ENCODE data around the gene ADGRV1. TPM values are rescaled to one million over a fixed set of nuclear protein-coding genes. Genes with fewer than 3 reads are reported as not detected.

Gene ADGRV1
- total RNA-seq, 4 donors from 2014 or later: 0.08 to 0.87 (median 0.41) TPM

DNA sequence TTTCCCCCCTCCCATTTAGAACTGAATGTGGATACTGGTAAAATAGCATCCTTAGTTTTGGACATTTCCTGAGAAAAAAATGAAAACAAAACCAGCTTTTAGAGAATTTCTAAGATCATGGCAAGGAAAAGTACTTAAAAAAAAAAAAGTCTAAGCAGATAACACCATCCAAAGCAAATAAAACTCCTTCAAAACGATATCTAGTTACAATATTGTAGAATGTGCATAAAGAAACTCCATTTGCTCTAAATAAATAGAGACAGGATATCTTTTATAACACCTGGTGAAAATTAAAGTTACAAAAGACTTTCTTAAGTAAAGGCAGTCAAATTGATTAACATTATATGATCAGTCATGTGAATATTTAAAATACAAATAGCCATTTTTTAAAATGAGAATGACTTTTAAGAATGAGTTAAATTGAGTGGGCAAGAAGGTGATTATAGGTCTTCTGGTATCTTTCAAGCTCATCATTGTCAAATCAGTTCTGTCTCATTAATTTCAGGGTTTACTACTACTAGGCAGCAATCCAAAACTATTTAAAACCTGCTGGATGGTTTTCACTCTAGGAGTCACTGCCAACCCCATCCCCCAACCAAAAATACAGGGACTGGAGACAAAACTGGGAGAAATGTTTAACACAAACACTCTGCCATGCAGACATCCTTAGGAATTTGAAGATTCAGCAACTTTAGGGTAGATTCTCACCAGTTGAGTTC lies 382.6 kb downstream of the ADGRV1 start:
- peaks cover 6 to 30% (median 11%) of the 10 kb centered on the region in 3 donors for H3K4me1 ChIP-seq
- no peak for TF ChIP-seq POLR2AphosphoS5 (IDR thresholded peaks at IDR 0.05)
- TF ChIP-seq EP300 (IDR thresholded peaks at IDR 0.05): no peak
- TF ChIP-seq, protein P1, sequence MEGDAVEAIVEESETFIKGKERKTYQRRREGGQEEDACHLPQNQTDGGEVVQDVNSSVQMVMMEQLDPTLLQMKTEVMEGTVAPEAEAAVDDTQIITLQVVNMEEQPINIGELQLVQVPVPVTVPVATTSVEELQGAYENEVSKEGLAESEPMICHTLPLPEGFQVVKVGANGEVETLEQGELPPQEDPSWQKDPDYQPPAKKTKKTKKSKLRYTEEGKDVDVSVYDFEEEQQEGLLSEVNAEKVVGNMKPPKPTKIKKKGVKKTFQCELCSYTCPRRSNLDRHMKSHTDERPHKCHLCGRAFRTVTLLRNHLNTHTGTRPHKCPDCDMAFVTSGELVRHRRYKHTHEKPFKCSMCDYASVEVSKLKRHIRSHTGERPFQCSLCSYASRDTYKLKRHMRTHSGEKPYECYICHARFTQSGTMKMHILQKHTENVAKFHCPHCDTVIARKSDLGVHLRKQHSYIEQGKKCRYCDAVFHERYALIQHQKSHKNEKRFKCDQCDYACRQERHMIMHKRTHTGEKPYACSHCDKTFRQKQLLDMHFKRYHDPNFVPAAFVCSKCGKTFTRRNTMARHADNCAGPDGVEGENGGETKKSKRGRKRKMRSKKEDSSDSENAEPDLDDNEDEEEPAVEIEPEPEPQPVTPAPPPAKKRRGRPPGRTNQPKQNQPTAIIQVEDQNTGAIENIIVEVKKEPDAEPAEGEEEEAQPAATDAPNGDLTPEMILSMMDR (IDR thresholded peaks at IDR 0.05): no peak
- TF ChIP-seq POLR2A (IDR thresholded peaks at IDR 0.05): no peak
- no peaks in the 10 kb centered on the region for H3K9me3 ChIP-seq
- no peak for ATAC-seq
- H3K36me3 ChIP-seq: no peaks in the 10 kb centered on the region
- H3K4me3 ChIP-seq: no peak overlapping the region
- H3K27me3 ChIP-seq: no peaks in the 10 kb centered on the region
- H3K27ac ChIP-seq: peak overlapping the region in 3 of 4 donors; percentile 3 to 48 (median 46)
- 0 to 53% methylated on average over 1 of the region's 1 CpG for WGBS, 2 donors (ENCODE audit: low coverage in 1 of 2)

DNA sequence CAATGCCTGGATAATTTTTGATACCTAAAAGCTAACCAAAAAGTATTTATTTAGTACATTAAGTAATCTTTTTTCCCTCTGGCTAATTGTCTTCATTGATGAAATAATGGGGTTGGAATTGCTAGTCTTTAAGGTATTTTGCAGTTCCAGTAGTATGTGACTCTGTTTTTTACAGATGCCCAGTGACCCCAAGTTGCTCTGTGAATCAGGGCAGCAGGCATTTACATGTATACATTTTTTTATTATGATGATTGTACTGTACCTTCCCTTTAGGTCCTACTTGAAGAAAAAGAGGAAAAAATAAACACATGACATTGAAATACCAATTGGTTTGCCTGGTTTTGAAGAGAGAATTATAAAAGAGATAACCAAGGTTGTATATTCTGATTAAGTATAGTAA lies 385.5 kb downstream of the ADGRV1 start:
- no peak overlapping the region for H3K27ac ChIP-seq
- H3K9me3 ChIP-seq: no peaks in the 10 kb centered on the region
- peaks cover 6 to 25% (median 11%) of the 10 kb centered on the region in 3 donors for H3K4me1 ChIP-seq
- H3K4me3 ChIP-seq: no peak overlapping the region
- TF ChIP-seq POLR2A (IDR thresholded peaks at IDR 0.05) (no peak), POLR2AphosphoS5 (IDR thresholded peaks at IDR 0.05) (no peak), EP300 (IDR thresholded peaks at IDR 0.05) (no peak)
- TF ChIP-seq, protein P1 (IDR thresholded peaks at IDR 0.05): no peak
- ATAC-seq: no peak
- no peaks in the 10 kb centered on the region for H3K27me3 ChIP-seq
- no peaks in the 10 kb centered on the region for H3K36me3 ChIP-seq

DNA sequence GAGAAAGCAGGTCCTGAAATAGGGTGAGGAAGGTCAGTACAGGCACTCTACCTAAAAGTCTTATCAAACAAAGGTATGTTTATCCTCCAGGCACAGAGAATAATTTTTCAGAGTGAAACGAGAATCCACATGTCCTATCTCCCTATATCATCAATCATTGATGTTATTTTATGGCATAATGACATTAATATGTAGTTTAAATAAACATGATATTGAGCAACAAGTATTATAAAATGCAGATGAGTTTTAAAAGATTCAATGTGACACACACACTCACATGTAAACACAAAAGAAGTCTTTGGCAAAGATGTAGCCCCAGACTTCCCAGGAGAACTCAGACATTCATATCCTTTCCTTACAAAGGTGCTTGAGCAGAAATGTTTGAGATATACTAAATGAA lies 389.1 kb downstream of the ADGRV1 start:
- H3K4me3 ChIP-seq: no peak overlapping the region
- H3K4me1 ChIP-seq: no peaks in the 10 kb centered on the region
- H3K9me3 ChIP-seq: no peaks in the 10 kb centered on the region
- no peaks in the 10 kb centered on the region for H3K27me3 ChIP-seq
- WGBS, 2 donors (ENCODE audit: low coverage in 1 of 2): 26 to 36% methylated on average over 1 of the region's 1 CpG
- H3K27ac ChIP-seq: no peak overlapping the region
- no peak for TF ChIP-seq POLR2AphosphoS5 (IDR thresholded peaks at IDR 0.05)
- TF ChIP-seq POLR2A (IDR thresholded peaks at IDR 0.05): no peak
- ATAC-seq: no peak
- H3K36me3 ChIP-seq: no peaks in the 10 kb centered on the region

DNA sequence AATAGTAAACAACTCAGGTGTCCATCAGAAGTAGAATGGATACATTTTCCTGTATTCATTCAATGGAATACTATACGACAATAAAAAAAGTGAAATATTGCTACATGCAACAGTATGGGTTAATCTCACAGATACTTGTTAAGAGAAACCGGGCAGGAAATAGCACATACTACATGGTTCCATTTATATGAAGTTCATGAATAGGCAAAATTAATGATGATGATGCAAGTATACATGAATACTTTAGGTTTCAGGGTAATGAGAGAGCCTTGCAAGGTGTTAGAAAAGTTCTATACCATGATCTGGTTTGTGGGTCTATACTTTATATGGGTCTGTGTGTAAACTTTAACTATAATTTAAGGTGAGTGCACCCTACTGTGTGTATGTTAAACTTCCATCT lies 390.4 kb downstream of the ADGRV1 start:
- Histone ChIP-seq H3K4me3 (no peak overlapping the region), H3K36me3 (no peaks in the 10 kb centered on the region), H3K27me3 (no peaks in the 10 kb centered on the region), H3K27ac (no peak overlapping the region), H3K4me1 (no peaks in the 10 kb centered on the region), H3K9me3 (no peaks in the 10 kb centered on the region)
- 75 to 88% methylated on average over 2 of the region's 2 CpGs for WGBS, 2 donors (ENCODE audit: low coverage in 1 of 2)
- TF ChIP-seq POLR2A (IDR thresholded peaks at IDR 0.05) (no peak), EP300 (IDR thresholded peaks at IDR 0.05) (no peak)
- TF ChIP-seq, protein P1 (IDR thresholded peaks at IDR 0.05): no peak
- ATAC-seq: no peak

DNA sequence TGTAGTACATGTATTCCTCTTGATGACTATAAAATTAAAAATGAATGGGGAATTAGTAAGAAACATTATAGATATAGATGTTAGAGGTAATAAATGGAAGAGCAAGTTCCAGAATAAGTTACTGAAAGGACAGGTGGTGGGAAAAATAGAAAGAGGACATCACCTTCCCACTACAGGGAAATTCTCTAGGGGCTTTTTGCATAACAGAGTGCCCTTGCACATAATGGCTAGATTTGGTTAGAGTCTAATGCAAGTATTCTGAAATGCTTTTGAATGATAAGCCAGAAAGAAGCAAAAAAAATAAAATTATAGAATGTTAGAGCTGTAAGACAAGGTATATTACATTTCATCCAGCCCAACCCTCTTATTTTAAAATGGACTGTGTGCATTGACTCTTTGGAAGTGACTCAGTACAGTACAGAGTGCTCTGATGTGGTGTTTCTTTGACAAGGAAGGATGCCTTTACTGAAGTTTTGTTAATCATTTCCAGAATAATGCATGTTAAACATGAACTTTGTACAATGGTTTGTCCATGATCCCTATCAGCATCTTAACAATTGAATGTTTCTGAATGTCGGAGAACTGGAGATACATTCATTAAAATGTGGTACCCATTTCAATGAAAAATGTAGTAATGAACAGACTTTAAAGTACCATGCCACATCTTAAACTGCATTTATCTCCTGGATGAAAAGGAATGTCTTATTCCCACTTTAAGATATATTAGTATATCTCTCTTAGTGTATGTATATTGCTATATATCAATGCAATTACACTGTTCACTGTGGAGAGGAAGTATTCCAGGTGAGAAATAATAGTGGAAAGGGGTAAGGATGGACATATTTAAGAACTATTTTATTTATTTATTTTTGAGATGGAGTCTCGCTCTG lies 391.1 kb downstream of the ADGRV1 start:
- no peaks in the 10 kb centered on the region for H3K27me3 ChIP-seq
- no peak for ATAC-seq
- TF ChIP-seq, protein P1 (IDR thresholded peaks at IDR 0.05): no peak
- TF ChIP-seq POLR2A (IDR thresholded peaks at IDR 0.05): no peak
- no peaks in the 10 kb centered on the region for H3K4me1 ChIP-seq
- no peak overlapping the region for H3K4me3 ChIP-seq
- 75 to 100% methylated on average over 2 of the region's 2 CpGs for whole genome bisulfite sequencing, 2 donors (ENCODE audit: low coverage in 1 of 2)
- H3K9me3 ChIP-seq: no peaks in the 10 kb centered on the region
- no peaks in the 10 kb centered on the region for H3K36me3 ChIP-seq
- H3K27ac ChIP-seq: no peak overlapping the region
